Tibial nerve (tissue), 4 donors: ENCODE results near the gene SDHAF4.

Experiments
- CTCF ChIP-seq, 5 experiments: fragments of 200-600 bp in 3 of 5; fragments of 450-650 bp in 2 of 5; sonication (generic) in 3 of 5; IDR thresholded peaks; one replicate each; pipeline ENCODE4 v1.5.1; 2016 to 2019; ENCODE audit warnings: antibody characterized with exemption in 5 of 5, mild to moderate bottlenecking in 3 of 5, moderate library complexity in 2 of 5
- EP300 ChIP-seq, 2 donors: sonication (generic); formaldehyde crosslinking; IDR thresholded peaks; one replicate each; pipeline ENCODE4 v1.6.1; 2017; ENCODE audit warnings: antibody characterized with exemption in 2 of 2, mild to moderate bottlenecking in 1 of 2
- POLR2A ChIP-seq, 2 donors: fragments of 450-650 bp; IDR thresholded peaks; one replicate each; pipeline ENCODE4 v1.6.1; 2017; ENCODE audit warnings: antibody characterized with exemption in 2 of 2, mild to moderate bottlenecking in 2 of 2, moderate library complexity in 2 of 2

DNA sequence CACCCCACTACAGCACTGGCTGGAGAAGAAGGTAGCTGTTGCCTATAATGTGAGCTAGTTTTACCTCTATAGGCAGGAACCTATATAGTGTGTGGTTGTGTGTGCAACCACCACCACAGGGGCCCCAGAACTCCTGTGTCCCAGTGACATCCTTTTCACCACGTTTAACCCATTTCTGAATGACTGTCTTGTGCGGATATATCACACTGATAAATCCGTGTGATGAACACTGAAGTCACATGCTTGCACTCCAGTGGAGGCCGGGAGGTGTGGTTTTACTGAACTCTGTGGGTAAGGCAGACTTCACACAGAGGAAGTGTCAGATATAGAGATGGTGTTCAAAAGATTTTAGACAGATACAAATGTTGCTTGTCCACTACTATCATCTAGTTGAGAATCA lies 32.5 kb downstream of the SDHAF4 start:
- TF ChIP-seq POLR2A (IDR thresholded peaks at IDR 0.05) = no peak
- TF ChIP-seq CTCF (IDR thresholded peaks at IDR 0.05) = no peak
- TF ChIP-seq EP300 (IDR thresholded peaks at IDR 0.05) = no peak
